HEK293 (cell line): ENCODE data around the gene CYP3A7.

ENCODE experiments used
- ZBTB48 ChIP-seq: fragments of 450-650 bp; formaldehyde crosslinking; IDR thresholded peaks from 2 replicates; pipeline ENCODE4 v1.5.1; 2016; ENCODE audit warnings: missing biosample characterization, missing genetic modification characterization
- ZNF157 ChIP-seq: fragments of 450-650 bp; formaldehyde crosslinking; IDR thresholded peaks from 2 replicates; pipeline ENCODE4 v1.5.1; 2016; ENCODE audit warnings: missing biosample characterization, missing genetic modification characterization
- ZNF521 ChIP-seq: fragments of 450-650 bp; formaldehyde crosslinking; IDR thresholded peaks from 2 replicates; pipeline ENCODE4 v1.5.1; 2017; ENCODE audit warnings: missing biosample characterization, mild to moderate bottlenecking, missing genetic modification characterization
- TF ChIP-seq, protein P1 (sequence below): fragments of 450-650 bp; formaldehyde crosslinking; optimal IDR thresholded peaks from 2 replicates; pipeline ENCODE3; 2016; ENCODE audit warnings: missing biosample characterization, mild to moderate bottlenecking, missing genetic modification characterization
- TF ChIP-seq, protein P2 (sequence below): fragments of 450-650 bp; formaldehyde crosslinking; IDR thresholded peaks from 2 replicates; pipeline ENCODE4 v1.5.1; 2016; ENCODE audit warnings: missing biosample characterization, missing genetic modification characterization
- TF ChIP-seq, protein P3 (sequence below): fragments of 450-650 bp; formaldehyde crosslinking; IDR thresholded peaks from 2 replicates; pipeline ENCODE4 v1.5.1; 2016; ENCODE audit warnings: missing biosample characterization, missing genetic modification characterization

DNA sequence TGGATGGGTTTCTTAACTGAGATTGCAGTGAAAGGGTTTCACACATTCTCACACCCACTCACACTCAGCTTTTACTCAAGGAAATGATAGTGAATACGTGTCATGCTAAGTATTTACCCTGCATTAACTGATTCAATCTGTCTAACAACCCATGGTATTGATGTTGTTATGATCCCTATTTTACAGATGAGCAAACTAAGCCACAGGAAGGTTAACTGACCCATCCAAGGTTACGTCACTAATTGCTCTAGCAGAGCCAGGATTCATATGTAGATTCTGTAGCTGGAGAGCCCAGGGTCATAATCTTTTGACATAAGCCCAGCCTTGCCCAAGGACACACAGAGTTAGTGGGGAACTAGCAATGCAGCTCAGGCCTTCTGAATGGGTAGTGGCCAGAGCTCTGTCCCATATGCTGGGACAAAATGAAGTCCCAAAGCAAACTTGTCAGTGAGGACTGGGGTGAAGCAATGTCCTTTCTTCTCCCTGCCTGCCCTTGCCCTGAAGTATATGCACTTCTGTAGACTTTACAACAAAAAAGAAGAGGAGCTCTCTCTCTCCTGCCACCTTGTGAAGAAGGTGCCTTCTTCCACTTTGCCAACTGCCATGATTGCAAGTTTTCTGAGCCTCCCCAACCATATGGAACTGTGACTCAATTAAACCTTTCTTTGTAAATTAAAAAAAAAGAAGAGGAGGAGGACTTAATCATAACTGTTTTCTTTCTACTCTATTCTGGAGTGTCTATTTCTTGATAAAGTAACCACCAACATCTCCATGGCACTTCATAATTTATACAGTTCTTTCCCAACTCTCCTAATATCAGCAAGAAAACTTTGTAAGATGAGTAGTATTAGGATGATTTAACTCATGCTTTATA is 4.9 kb upstream of the CYP3A7 start:
- TF ChIP-seq, protein P1, sequence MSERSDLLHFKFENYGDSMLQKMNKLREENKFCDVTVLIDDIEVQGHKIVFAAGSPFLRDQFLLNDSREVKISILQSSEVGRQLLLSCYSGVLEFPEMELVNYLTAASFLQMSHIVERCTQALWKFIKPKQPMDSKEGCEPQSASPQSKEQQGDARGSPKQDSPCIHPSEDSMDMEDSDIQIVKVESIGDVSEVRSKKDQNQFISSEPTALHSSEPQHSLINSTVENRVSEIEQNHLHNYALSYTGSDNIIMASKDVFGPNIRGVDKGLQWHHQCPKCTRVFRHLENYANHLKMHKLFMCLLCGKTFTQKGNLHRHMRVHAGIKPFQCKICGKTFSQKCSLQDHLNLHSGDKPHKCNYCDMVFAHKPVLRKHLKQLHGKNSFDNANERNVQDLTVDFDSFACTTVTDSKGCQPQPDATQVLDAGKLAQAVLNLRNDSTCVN (tag by site-specific recombination): no peak
- TF ChIP-seq, protein P2, sequence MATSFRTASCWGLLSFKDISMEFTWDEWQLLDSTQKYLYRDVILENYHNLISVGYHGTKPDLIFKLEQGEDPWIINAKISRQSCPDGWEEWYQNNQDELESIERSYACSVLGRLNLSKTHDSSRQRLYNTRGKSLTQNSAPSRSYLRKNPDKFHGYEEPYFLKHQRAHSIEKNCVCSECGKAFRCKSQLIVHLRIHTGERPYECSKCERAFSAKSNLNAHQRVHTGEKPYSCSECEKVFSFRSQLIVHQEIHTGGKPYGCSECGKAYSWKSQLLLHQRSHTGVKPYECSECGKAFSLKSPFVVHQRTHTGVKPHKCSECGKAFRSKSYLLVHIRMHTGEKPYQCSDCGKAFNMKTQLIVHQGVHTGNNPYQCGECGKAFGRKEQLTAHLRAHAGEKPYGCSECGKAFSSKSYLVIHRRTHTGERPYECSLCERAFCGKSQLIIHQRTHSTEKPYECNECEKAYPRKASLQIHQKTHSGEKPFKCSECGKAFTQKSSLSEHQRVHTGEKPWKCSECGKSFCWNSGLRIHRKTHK: no peak
- TF ChIP-seq, protein P3, sequence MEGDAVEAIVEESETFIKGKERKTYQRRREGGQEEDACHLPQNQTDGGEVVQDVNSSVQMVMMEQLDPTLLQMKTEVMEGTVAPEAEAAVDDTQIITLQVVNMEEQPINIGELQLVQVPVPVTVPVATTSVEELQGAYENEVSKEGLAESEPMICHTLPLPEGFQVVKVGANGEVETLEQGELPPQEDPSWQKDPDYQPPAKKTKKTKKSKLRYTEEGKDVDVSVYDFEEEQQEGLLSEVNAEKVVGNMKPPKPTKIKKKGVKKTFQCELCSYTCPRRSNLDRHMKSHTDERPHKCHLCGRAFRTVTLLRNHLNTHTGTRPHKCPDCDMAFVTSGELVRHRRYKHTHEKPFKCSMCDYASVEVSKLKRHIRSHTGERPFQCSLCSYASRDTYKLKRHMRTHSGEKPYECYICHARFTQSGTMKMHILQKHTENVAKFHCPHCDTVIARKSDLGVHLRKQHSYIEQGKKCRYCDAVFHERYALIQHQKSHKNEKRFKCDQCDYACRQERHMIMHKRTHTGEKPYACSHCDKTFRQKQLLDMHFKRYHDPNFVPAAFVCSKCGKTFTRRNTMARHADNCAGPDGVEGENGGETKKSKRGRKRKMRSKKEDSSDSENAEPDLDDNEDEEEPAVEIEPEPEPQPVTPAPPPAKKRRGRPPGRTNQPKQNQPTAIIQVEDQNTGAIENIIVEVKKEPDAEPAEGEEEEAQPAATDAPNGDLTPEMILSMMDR (tag by site-specific recombination): no peak
- TF ChIP-seq ZNF157 (tag by site-specific recombination): no peak
- TF ChIP-seq ZNF521 (tag by site-specific recombination): no peak
- TF ChIP-seq ZBTB48 (tag by site-specific recombination): no peak
